Kidney capillary endothelial cell (primary cell): ENCODE results near the gene SCAI.
A peak's percentile ranks its signal among the peaks of the same experiment; 100 is the strongest.
"Not testable (repeated sequence)": the region's sequence is repeated elsewhere in the genome, so short reads cannot be mapped to it uniquely, and the experiment has no call there.

Experiments used
- DNase-seq: peaks from one replicate; pipeline ENCODE4 v3.0.0-alpha.2; 2018; ENCODE audit warnings: low spot score

Gene SCAI

GRCh38 chr9:125150349-125151245 lies 7.3 kb upstream of the SCAI start:
- DNase-seq: no peak

GRCh38 chr9:125147401-125147951 lies 4.1 kb upstream of the SCAI start:
- no peak for DNase-seq

- no peak for DNase-seq
Measured at GRCh38 chr9:125146247-125146646, 2.9 kb upstream of the SCAI start.

GRCh38 chr9:125145425-125145824 lies 2.1 kb upstream of the SCAI start:
- DNase-seq: no peak

GRCh38 chr9:125142560-125143376 lies 560 bp downstream of the SCAI start:
- no peak for DNase-seq

GRCh38 chr9:125141751-125142150 lies 1.6 kb downstream of the SCAI start:
- no peak for DNase-seq

GRCh38 chr9:125141251-125141650 lies 2.1 kb downstream of the SCAI start:
- no peak for DNase-seq

GRCh38 chr9:125140576-125140975 lies 2.8 kb downstream of the SCAI start:
- no peak for DNase-seq

- no peak for DNase-seq
Measured at GRCh38 chr9:125137200-125137599, 6.1 kb downstream of the SCAI start.

- DNase-seq: no peak
Measured at GRCh38 chr9:125134976-125135375, 8.4 kb downstream of the SCAI start.

GRCh38 chr9:125133403-125134329 lies 9.7 kb downstream of the SCAI start:
- DNase-seq: no peak

- no peak for DNase-seq
Measured at GRCh38 chr9:125131778-125132177, 11.6 kb downstream of the SCAI start.

- no peak for DNase-seq
Measured at GRCh38 chr9:125126019-125126746, 17.1 kb downstream of the SCAI start.

- DNase-seq: no peak
Measured at GRCh38 chr9:125125523-125125922, 17.8 kb downstream of the SCAI start.

- peak; percentile 46 for DNase-seq
Measured at GRCh38 chr9:125121146-125121545, 22.2 kb downstream of the SCAI start.

GRCh38 chr9:125119643-125120286 lies 23.6 kb downstream of the SCAI start:
- DNase-seq: no peak

GRCh38 chr9:125118696-125119095 lies 24.6 kb downstream of the SCAI start:
- not testable (repeated sequence) for DNase-seq

GRCh38 chr9:125114503-125114902 lies 28.8 kb downstream of the SCAI start:
- not testable (repeated sequence) for DNase-seq

- no peak for DNase-seq
Measured at GRCh38 chr9:125110464-125110863, 32.9 kb downstream of the SCAI start.

- not testable (repeated sequence) for DNase-seq
Measured at GRCh38 chr9:125108541-125108940, 34.8 kb downstream of the SCAI start.
